Mesendoderm (in vitro differentiated cells): ENCODE data around the gene C16orf46. TPM values are rescaled to one million over a fixed set of nuclear protein-coding genes. Genes with fewer than 3 reads are reported as not detected.
A peak's percentile ranks its signal among the peaks of the same experiment; 100 is the strongest.

Experiments used
- DNase-seq: peaks from one replicate; pipeline ENCODE4 v3.0.0; 2013
- H2AK5ac ChIP-seq: 2 replicates; pipeline ENCODE4 v1.6.1; 2013; ENCODE audit warnings: low read length, inconsistent platforms
- H2BK120ac ChIP-seq: 2 replicates; pipeline ENCODE4 v1.6.1; 2013; ENCODE audit warnings: low read depth, mild to moderate bottlenecking, low read length, moderate library complexity, mixed read lengths
- H2BK15ac ChIP-seq: replicated peaks from 2 replicates; pipeline ENCODE4 v1.6.1; 2013; ENCODE audit warnings: low read depth, mild to moderate bottlenecking, moderate library complexity
- H2BK5ac ChIP-seq: 2 replicates; pipeline ENCODE4 v1.6.1; 2013; ENCODE audit warnings: low read length, inconsistent platforms
- H3K18ac ChIP-seq: 2 replicates; pipeline ENCODE4 v1.6.1; 2013; ENCODE audit warnings: mild to moderate bottlenecking, low read length, mixed read lengths
- H3K23ac ChIP-seq: one replicate; pipeline ENCODE4 v1.6.1; 2013; ENCODE audit warnings: low read length
- H3K27ac ChIP-seq: 2 replicates; pipeline ENCODE4 v1.5.1; 2013; ENCODE audit warnings: low read depth, mild to moderate bottlenecking, inconsistent platforms, low read length, moderate library complexity
- H3K27me3 ChIP-seq: 2 replicates; pipeline ENCODE4 v1.6.1; 2013; ENCODE audit warnings: low read length, control low read depth, mild to moderate bottlenecking, inconsistent platforms; ENCODE audit not compliant: insufficient read depth, poor library complexity
- H3K36me3 ChIP-seq: 2 replicates; pipeline ENCODE4 v1.6.1; 2013; ENCODE audit warnings: low read length, inconsistent platforms; ENCODE audit not compliant: control insufficient read depth, insufficient read depth
- H3K4ac ChIP-seq: one replicate; pipeline ENCODE4 v1.6.1; 2013; ENCODE audit warnings: low read depth, mild to moderate bottlenecking, low read length, moderate library complexity
- H3K4me1 ChIP-seq: 2 replicates; pipeline ENCODE4 v1.6.1; 2013; ENCODE audit warnings: low read depth, low read length, inconsistent platforms; ENCODE audit not compliant: control insufficient read depth
- H3K4me2 ChIP-seq: 2 replicates; pipeline ENCODE4 v1.6.1; 2013; ENCODE audit warnings: low read length
- H3K4me3 ChIP-seq: 2 replicates; pipeline ENCODE4 v1.5.1; 2013; ENCODE audit warnings: mild to moderate bottlenecking, low read length
- H3K56ac ChIP-seq: one replicate; pipeline ENCODE4 v1.6.1; 2013; ENCODE audit warnings: low read length
- H3K79me1 ChIP-seq: 2 replicates; pipeline ENCODE4 v1.6.1; 2013; ENCODE audit warnings: low read length, inconsistent platforms
- H3K79me2 ChIP-seq: 2 replicates; pipeline ENCODE4 v1.6.1; 2013; ENCODE audit warnings: mild to moderate bottlenecking, low read length; ENCODE audit not compliant: control insufficient read depth, insufficient read depth
- H3K9ac ChIP-seq: 2 replicates; pipeline ENCODE4 v1.6.1; 2013; ENCODE audit warnings: low read length, inconsistent platforms
- H4K5ac ChIP-seq: one replicate; pipeline ENCODE4 v1.6.1; 2013; ENCODE audit warnings: low read length
- H4K8ac ChIP-seq: one replicate; pipeline ENCODE4 v1.6.1; 2013; ENCODE audit warnings: low read depth, mild to moderate bottlenecking, control low read depth, low read length, moderate library complexity
- WGBS: extraction: QIAGEN DNeasy Blood & Tissue Kit; methylation state at CpG from one replicate; pipeline ENCODE4 v1.1.7; 2013; ENCODE audit warnings: low lambda C conversion rate, missing lambda C conversion rate; ENCODE audit not compliant: insufficient coverage; ENCODE audit errors: extremely low coverage; 5-methylcytosine and 5-hydroxymethylcytosine counted together
- polyA plus RNA-seq, 2 experiments: library from polyadenylated mRNA; stranded (reverse); fragments of 200-250 nt; gene quantifications; one replicate each; pipeline ENCODE4 v1.2.3, GENCODE V29; 2013

The C16orf46 gene, protein sequence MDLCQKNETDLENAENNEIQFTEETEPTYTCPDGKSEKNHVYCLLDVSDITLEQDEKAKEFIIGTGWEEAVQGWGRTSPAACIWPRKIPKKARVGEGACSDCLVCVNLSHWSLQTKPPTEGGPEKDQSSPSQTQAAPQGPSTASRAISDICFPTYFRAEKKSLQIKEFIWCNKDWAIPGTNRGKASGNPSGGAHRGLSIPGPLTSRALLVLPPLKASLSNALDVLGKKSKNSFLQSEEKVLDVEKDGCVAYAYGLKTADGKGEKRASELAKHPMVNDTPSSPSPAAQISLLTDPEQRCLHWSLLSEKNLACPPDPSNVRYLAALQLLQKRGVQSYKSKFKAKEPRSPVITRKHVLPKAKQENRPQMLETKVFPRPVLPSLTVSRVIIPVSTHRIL
- 0.91 TPM for polyA plus RNA-seq (2013, experiment 1 of 2)
- 0.88 TPM for polyA plus RNA-seq (2013, experiment 2 of 2)

DNA sequence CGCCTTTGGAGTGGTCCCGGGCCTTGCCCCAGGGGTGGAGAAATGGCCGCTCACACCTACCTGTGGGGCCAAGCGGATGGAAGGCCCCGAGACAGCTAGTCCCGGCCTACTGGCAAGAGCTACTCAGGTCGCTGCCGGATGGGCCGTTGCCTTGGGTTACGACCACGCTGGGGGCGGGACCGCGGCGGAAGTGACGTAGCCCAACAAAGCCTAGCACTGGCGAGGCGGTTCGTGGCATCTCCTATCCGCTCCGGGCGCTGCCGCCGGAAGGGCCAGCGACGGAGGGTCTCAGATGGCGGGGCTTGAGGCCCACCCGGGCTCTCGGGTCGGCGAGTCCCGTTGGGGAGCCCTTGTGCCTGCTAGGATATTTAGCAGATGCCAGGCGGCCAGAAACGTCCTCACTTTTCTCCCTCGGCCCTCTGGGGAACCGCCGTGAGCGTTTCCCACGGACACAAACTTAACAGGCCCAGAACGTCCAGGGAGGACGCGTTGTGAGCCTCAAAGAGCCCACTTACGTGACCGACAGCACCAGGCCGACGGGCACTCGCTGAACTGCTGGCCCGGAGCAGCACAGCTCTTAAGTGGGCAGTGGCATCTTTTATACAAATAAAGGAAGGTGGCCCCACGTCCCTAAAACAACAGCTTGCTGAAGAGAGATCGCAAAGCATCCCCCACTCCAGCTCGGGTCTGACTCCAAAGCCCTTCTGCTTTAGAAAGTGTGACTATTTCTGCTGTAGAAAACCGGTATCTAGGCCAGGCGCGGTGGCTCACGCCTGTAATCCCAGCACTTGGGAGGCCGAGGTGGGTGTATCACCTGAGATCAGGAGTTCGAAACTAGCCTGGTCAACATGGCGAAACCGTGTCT, at the start of gene C16orf46:
C16orf46 (minus strand) TSS at position 163 of the 865 bp plus-strand sequence. CDS start 13,283 bp downstream, outside the sequence.
- peak within 1 kb of the TSS; percentile 89 for H3K4me3 ChIP-seq
- peak within 1 kb of the TSS; percentile 64 for H3K4ac ChIP-seq
- H2BK120ac ChIP-seq: no peak within 1 kb of the TSS
- H3K4me1 ChIP-seq: no peaks in the 10 kb centered on the region
- no peak within 1 kb of the TSS for H2BK15ac ChIP-seq
- H2AK5ac ChIP-seq: no peak within 1 kb of the TSS
- H4K8ac ChIP-seq: no peak within 1 kb of the TSS
- no CpG with 5 or more reads among the region's 59 CpGs for WGBS
- H4K5ac ChIP-seq: no peak within 1 kb of the TSS
- H3K23ac ChIP-seq: no peak within 1 kb of the TSS
- no peaks in the 10 kb centered on the region for H3K79me1 ChIP-seq
- H3K79me2 ChIP-seq: no peaks in the 10 kb centered on the region
- H3K27ac ChIP-seq: peak within 1 kb of the TSS; percentile 39
- H3K36me3 ChIP-seq: no peaks in the 10 kb centered on the region
- H3K18ac ChIP-seq: peak within 1 kb of the TSS; percentile 34
- peak within 1 kb of the TSS; percentile 76 for H3K9ac ChIP-seq
- H3K56ac ChIP-seq: peak within 1 kb of the TSS; percentile 92
- H2BK5ac ChIP-seq: peak within 1 kb of the TSS; percentile 62
- H3K27me3 ChIP-seq: no peaks in the 10 kb centered on the region
- DNase-seq: peak; percentile 98
- peak within 1 kb of the TSS; percentile 83 for H3K4me2 ChIP-seq

DNA sequence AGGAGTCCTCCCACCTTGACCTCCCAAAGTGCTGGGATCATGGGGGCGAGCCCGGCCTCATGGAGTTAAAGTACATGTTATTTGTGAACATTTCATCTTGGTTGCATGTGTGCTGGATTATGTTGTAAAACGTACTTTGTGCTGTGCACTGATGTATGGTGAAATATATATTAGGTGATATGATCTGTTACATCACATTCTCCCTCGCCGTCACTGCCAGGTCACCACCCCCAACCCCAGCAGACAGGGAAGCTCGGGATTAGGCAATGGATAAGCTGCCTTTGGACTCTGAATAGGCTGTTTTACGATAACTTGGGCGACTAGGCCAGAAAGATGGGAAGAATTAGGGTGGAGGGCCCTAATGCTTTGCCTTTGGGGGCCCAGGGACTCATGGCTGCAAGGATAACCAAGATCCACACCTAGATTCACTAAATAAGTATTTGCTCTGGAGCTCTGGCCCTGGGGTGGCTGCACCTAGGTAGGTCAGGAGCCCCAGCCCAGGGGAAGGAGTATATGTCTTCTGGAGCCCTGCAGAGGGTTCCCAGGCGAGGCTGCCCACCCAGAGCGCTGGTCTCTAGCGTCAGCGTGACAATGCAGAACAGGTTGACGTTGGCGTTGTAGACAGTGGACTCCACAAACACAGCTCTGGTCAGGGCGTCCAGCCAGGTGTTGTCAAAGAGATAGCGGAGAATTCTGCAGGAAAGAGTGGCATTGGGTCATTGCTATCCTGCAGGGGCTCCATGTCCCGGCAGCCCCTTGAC, 46.2 kb upstream of the C16orf46 start:
- Histone ChIP-seq H3K27ac (no peak overlapping the region), H3K4ac (no peak overlapping the region), H3K36me3 (no peaks in the 10 kb centered on the region), H2BK5ac (no peak overlapping the region), H4K8ac (no peak overlapping the region), H2AK5ac (no peak overlapping the region), H3K23ac (no peak overlapping the region), H3K27me3 (no peaks in the 10 kb centered on the region), H3K9ac (no peak overlapping the region), H3K4me3 (no peak overlapping the region), H2BK120ac (no peak overlapping the region), H3K79me2 (no peaks in the 10 kb centered on the region), H4K5ac (no peak overlapping the region), H3K18ac (no peak overlapping the region), H3K4me2 (no peak overlapping the region), H3K4me1 (no peaks in the 10 kb centered on the region), H2BK15ac (no peak overlapping the region), H3K56ac (no peak overlapping the region), H3K79me1 (no peaks in the 10 kb centered on the region)
- no peak for DNase-seq
- no CpG with 5 or more reads among the region's 17 CpGs for WGBS

DNA sequence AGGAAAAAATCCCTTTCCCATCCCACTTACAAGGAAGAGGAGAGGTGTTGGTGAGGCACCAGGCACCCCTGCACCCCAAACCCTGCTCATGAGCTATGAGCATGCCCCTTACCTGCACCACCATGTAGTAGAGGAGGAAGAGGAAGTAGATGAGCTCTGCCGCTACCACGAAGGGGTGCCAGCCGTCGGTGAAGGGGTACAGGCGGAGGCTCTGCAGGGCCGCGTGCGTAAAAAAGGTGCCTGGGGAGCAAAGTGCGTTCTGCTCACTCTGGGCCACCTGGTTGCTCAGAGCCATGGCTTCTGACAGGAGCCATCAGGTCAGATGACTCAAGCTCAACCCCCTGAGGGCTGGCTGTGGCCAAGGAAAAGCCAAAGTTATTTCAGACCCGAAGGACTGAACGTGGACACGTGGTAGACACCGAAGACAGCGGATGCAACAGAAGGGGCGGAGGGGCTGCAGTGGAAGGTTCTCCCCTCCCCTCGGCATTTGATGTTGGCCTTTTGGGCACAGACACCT, 44.5 kb upstream of the C16orf46 start:
- Histone ChIP-seq H4K8ac (no peak overlapping the region), H3K27ac (no peak overlapping the region), H2BK5ac (no peak overlapping the region), H3K27me3 (no peaks in the 10 kb centered on the region), H2BK120ac (no peak overlapping the region), H3K4ac (no peak overlapping the region), H3K18ac (no peak overlapping the region), H2BK15ac (no peak overlapping the region), H3K4me1 (no peaks in the 10 kb centered on the region), H3K9ac (no peak overlapping the region), H3K79me1 (no peaks in the 10 kb centered on the region), H3K4me3 (no peak overlapping the region), H3K79me2 (no peaks in the 10 kb centered on the region), H3K36me3 (no peaks in the 10 kb centered on the region), H2AK5ac (no peak overlapping the region), H3K4me2 (no peak overlapping the region), H4K5ac (no peak overlapping the region), H3K56ac (no peak overlapping the region), H3K23ac (no peak overlapping the region)
- WGBS: no CpG with 5 or more reads among the region's 16 CpGs
- DNase-seq: no peak

DNA sequence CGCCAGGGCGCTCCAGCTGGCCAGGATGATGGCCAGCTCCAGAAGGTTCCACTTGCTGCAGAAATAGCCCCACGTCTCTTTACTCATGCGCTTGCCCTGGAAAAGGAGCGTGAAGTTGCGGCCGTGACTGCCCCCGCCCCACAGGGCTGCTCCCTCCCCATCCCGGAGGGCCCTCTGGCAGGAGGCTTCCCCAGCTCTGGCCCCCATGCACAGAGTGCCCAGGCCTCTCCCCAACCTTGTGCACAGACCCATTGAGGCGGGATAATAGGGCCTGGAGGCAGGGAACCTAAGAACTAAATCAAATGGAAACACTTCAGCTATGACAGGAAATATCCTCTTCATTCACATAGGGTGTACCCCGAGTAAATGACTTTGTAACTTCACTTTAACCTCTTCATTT, 40.4 kb upstream of the C16orf46 start:
- no peaks in the 10 kb centered on the region for H3K79me2 ChIP-seq
- DNase-seq: no peak
- H3K4ac ChIP-seq: no peak overlapping the region
- no peak overlapping the region for H4K8ac ChIP-seq
- WGBS: no CpG with 5 or more reads among the region's 11 CpGs
- H3K27me3 ChIP-seq: no peaks in the 10 kb centered on the region
- H3K9ac ChIP-seq: no peak overlapping the region
- no peak overlapping the region for H3K4me2 ChIP-seq
- no peak overlapping the region for H3K27ac ChIP-seq
- H3K23ac ChIP-seq: no peak overlapping the region
- no peak overlapping the region for H3K18ac ChIP-seq
- no peaks in the 10 kb centered on the region for H3K4me1 ChIP-seq
- H3K4me3 ChIP-seq: no peak overlapping the region
- H3K79me1 ChIP-seq: no peaks in the 10 kb centered on the region
- H3K36me3 ChIP-seq: no peaks in the 10 kb centered on the region
- no peak overlapping the region for H4K5ac ChIP-seq
- H2BK15ac ChIP-seq: no peak overlapping the region
- no peak overlapping the region for H2BK5ac ChIP-seq
- H3K56ac ChIP-seq: no peak overlapping the region
- no peak overlapping the region for H2BK120ac ChIP-seq
- no peak overlapping the region for H2AK5ac ChIP-seq

DNA sequence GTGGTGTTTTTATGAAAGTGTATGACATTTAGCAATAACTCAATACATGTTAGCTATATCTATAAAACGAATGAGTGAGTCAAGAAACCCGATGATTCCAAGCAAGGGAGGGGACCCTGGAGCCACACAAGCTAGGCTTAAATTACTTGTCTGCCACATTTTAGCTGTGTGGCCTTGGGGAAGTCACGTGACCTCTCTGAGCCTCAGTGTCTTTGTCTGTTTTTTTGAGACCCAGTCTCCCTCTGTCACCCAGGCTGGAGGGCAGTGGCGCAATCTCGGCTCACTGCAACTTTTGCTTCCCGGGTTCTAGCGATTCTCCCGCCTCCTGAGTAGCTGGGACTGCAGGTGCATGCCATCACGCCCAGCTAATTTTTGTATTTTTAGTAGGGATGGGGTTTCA, 39.2 kb upstream of the C16orf46 start:
- H3K4me1 ChIP-seq: no peaks in the 10 kb centered on the region
- no peak overlapping the region for H3K9ac ChIP-seq
- no peak overlapping the region for H3K18ac ChIP-seq
- H3K4me2 ChIP-seq: no peak overlapping the region
- H3K36me3 ChIP-seq: no peaks in the 10 kb centered on the region
- DNase-seq: no peak
- WGBS: no CpG with 5 or more reads among the region's 9 CpGs
- H3K27ac ChIP-seq: no peak overlapping the region
- no peak overlapping the region for H2BK120ac ChIP-seq
- H3K56ac ChIP-seq: no peak overlapping the region
- H2BK5ac ChIP-seq: no peak overlapping the region
- no peak overlapping the region for H2BK15ac ChIP-seq
- H3K79me2 ChIP-seq: no peaks in the 10 kb centered on the region
- no peak overlapping the region for H3K23ac ChIP-seq
- H3K79me1 ChIP-seq: no peaks in the 10 kb centered on the region
- no peak overlapping the region for H4K5ac ChIP-seq
- H4K8ac ChIP-seq: no peak overlapping the region
- H2AK5ac ChIP-seq: no peak overlapping the region
- H3K4ac ChIP-seq: no peak overlapping the region
- H3K4me3 ChIP-seq: no peak overlapping the region
- no peaks in the 10 kb centered on the region for H3K27me3 ChIP-seq
